ELR (cell line): Measurements from ENCODE around the gene SLAMF6.
"Not testable (repeated sequence)": the region's sequence is repeated elsewhere in the genome, so short reads cannot be mapped to it uniquely, and the experiment has no call there.

Experiments
- DNase-seq: peaks from one replicate; pipeline ENCODE4 v3.0.0-alpha.2; 2015; ENCODE audit warnings: low read depth

Gene SLAMF6

GRCh38 chr1:160542303-160542945 is 19.4 kb upstream of the SLAMF6 start:
- DNase-seq: no peak

DNA sequence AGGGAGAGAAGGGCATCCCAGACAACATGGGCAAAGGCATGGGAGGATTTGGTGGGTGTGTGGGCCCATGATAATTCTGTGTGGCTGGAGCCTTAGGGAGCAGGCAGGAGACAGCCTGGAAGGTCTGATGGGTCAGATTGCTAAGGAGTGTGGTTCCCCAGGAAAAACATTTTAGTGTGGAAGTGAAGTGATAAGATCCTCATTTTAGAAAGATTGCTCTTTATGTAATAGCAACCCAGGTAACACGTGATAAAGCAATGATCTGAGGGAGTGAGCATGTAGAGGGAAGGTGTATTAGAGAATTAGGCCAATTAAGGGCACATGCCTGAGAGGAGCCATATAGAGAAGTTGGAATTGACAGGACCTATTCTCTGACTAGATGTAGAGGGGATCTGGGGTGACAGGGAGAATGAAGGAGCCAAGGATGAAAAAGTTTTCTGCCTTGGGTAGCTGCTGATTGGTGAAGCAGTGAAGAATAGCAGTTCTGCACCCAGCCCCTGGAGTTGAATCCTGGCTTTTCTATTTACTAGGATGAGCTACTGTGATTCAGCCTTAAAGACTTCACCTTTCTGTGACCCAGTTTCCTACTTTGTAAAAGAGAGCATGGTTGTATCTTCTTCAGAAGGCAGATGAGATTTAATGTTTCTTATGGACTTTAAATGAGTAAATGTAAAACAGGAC is 18.7 kb upstream of the SLAMF6 start:
- no peak for DNase-seq

DNA sequence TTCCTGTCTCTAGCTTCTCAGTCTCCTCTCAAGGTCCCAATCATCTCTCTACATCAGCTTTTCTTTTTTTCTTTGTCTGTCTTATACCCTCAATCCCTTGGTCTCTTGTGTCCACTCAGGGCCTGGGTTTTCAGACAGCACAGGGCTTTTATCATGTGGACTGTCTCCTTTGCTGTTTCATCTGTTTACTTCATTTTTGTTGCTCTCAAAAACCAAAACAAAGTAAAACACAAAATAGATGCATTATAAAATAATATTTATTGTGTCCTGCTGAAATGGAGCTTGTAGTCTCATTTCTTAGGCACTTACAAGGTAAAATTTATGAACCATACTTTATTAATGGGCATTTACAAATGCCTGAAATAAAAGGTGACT is 17.8 kb upstream of the SLAMF6 start:
- no peak for DNase-seq

- DNase-seq: no peak
Observed at GRCh38 chr1:160539990-160540858, 17.2 kb upstream of the SLAMF6 start.

DNA sequence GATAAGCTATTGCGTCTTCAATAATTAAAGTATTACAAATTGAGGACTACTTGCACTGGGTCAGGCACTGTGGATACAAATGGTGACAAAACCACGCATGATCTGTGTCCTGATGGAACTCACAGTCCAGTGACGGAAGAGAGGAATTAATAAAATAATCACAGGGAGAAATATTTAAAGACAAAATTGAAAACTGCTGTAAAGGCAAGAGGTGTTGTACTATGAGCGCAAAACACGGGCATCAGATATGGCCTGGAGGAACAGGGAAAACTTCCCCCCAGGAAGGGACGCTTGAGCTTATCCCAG is 16.6 kb upstream of the SLAMF6 start:
- DNase-seq: no peak

DNA sequence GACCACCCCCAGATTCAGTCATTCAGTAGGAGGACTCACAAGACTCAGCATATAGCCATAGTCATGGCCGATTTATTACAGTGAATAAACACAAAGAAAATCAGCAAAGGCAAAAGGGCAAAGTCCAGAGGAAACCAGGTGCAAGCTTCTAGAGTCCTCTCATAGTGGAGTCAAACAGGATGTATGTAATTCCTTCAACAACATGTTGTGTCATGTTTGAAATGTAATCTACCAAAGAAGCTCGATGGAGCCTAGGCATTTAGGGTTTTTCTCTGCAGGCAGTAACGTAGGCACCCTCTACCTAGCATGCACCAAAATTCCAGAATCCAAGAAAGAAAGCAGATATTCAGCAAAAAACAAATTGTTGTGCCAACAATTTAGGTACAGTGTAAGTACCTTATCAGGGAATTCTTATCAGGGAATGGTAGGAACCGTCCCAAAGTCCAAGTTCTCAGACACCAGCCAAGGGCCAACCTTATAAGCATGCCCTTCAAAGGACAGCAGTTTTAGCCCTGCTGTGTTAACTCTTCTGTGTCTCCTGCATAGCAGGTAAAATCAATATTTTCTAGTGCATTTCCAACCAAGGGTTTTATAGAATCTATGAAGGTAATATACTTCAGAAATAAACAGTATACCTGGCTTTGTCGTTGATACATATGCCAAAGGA is 16.1 kb upstream of the SLAMF6 start:
- no peak for DNase-seq

DNA sequence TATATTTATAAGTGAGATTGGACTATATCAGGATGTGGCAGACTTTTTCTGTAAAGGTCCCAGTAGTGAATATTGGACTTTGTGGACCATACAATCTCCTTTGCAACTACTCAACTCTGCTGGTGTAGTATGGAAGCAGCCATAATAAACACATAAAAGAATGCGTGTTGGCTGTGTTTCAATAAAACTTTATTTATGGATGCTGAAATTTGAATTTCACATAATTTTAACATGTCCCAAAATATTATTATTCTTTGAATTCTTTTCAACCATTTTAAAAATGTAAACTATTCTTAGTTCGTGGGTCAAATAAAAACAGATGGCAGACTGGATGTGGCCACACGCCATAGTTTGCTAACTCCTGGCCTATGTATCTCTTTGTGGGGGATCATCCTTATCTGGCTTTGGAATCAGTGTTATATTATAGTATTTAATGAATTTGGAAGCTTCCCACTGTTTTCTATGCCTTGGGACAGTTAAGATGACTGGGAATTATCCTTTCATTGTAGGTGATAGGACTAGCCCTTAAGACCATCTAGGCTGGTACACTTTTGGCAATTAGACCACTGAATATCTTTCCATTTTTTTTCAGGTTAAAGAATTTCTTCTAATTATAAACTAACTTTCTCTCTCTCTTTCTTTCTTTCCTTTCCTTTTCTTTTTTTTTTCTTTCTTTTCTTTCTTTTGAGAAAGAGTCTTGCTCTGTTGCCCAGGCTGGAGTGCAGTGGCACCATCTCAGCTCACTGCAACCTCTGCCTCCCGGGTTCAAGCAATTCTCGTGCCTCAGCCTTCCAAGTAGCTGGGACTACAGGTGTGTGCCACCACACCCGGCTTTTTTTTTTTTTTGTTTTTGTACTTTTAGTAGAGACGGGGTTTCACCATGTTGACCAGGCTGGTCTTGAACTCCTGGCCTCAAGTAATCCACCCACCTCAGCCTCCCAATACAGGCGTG is 14.9 kb upstream of the SLAMF6 start:
- DNase-seq: no peak

- no peak for DNase-seq
Observed at GRCh38 chr1:160534823-160535605, 12.0 kb upstream of the SLAMF6 start.

GRCh38 chr1:160532557-160532813 is 9.4 kb upstream of the SLAMF6 start:
- DNase-seq: not testable (repeated sequence)

DNA sequence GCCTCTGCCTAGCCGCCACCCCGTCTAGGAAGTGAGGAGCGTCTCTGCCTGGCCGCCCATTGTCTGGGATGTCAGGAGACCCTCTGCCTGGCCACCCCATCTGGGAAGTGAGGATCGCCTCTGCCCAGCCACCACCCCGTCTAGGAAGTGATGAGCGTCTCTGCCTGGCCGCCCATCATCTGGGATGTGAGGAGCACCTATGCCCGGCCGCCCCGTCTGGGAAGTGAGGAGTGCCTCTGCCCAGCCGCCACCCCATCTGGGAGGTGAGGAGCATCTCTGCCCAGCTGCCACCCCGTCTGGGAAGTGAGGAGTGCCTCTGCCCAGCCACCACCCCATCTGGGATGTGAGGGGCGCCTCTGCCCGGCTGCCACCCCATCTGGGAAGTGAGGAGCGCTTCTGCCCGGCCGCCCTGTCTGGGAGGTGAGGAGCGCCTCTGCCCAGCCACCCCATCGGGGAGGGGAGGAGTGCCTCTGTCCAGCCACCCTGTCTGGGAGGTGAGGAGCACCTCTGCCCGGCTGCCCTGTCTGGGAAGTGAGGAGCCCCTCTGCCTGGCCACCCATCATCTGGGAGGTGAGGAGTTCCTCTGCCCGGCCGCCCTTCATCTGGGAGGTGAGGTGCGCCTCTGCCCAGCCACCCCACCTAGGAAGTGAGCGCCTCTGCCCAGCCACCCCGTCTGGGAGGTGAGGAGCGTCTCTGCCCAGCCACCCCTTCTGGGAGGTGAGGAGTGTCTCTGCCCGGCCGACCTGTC is 8.9 kb upstream of the SLAMF6 start:
- DNase-seq: not testable (repeated sequence)

DNA sequence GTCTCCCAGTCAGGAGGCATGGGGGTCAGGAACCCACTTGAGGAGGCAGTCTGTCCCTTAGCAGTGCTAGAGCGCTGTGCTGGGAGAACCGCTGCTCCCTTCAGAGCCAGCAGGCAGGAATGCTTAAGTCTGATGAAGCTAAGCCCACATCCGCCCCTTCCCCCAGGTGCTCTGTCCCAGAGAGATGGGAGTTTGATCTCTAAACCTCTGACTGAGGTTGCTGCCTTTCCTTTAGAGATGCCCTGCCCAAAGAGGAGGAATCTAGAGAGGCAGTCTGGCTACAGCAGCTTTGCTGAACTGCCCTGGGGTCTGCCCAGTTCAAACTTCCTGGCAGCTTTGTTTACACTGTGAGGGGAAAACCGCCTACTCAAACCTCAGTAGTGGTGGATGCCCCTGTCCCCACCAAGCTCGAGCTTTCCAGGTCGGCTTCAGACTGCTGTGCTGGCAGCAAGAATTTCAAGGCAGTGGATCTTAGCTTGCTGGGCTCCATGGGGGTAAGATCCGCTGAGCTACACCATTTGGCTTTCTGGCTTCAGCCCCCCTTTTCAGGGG is 6.4 kb upstream of the SLAMF6 start:
- DNase-seq: not testable (repeated sequence)

- not testable (repeated sequence) for DNase-seq
Observed at GRCh38 chr1:160523789-160524188, 734 bp upstream of the SLAMF6 start.

DNA sequence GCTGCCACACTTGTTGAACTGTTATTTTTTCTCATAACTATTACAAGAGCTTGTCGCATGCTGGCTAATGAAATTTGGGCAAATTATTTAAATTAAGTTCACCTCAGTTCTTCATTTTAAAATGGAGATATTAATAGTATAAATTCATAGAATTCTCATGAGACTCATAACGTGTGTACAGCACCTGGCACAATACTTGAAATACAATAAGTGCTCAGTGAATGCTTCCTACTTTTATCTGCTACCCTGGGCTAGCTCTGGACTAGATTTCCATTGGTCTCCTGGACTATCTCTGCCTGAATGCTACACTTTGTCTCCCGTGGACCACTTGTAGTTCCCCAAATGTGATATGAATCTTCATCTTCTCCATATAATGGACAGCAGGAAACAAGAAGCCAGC is 919 bp downstream of the SLAMF6 start:
- DNase-seq: no peak

DNA sequence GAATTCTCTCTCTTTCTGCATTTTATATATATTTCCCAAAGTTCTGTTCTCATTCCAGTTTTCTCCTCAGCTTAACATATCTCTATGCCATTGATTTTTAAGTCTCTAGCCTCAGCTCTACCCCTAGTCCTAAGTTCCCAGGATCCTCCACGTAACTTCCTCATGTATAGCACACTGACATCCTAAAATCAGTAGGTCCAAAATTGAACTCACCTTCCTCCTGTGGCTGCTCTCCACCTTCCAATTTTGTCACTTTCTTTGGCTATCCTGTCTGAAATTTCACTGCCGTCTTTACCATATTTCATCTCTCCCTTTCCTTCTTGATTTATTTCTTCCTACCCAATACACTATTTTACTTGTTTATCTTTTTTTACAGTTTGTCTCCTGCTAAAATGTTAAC is 1.5 kb downstream of the SLAMF6 start:
- DNase-seq: no peak

- no peak for DNase-seq
Observed at GRCh38 chr1:160520999-160521398, 2.1 kb downstream of the SLAMF6 start.

- DNase-seq: peak; percentile 14
Observed at GRCh38 chr1:160520582-160520981, 2.5 kb downstream of the SLAMF6 start.

DNA sequence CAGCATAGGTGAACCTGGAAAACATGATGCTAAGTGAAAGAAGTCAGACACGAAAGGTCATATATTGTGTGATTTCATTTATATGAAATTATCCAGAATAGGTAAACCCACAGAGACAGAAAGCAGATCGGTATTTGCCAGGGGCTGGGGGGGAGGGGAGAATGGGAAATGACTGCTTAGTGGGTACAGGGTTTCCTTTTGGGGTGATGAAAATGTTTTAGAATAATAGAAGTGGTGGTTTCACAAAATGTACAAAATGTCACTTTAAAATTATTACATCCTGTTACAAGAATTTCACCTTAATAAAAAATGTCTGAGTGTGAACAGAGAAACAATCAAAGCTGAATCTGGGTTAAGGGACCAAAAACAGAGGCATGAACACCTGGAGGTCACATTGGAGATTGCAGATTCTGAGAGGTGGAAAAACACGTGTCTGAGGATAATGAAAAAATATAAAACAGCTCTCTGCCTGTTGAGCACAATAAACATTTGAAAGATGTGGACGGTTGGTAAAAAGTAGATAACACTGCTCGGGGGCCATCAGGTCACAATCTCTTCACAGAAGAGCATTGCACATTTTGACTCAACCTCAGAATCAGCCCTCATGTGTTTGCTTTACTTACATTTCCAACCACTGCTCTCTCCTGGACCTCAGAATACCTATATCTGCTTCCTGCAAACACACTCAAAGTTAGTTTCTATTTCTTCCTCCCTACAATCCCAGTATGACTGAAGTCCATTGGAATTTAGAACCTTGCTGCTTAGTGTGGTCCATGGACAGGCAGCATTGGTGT is 3.2 kb downstream of the SLAMF6 start:
- DNase-seq: peak; percentile 6

GRCh38 chr1:160517519-160517918 is 5.5 kb downstream of the SLAMF6 start:
- DNase-seq: not testable (repeated sequence)

- not testable (repeated sequence) for DNase-seq
Observed at GRCh38 chr1:160515908-160516307, 7.1 kb downstream of the SLAMF6 start.
